T follicular helper cell (primary cell): Measurements from ENCODE around the gene HERPUD1.
A peak's percentile ranks its signal among the peaks of the same experiment; 100 is the strongest.
"Not testable (repeated sequence)": the region's sequence is repeated elsewhere in the genome, so short reads cannot be mapped to it uniquely, and the experiment has no call there.

Experiments used
- DNase-seq: peaks from one replicate; pipeline ENCODE4 v3.0.0-alpha.2; 2020; ENCODE audit warnings: low read depth

The HERPUD1 gene

GRCh38 chr16:56934599-56935145 is 2.7 kb downstream of the HERPUD1 start:
- DNase-seq = not testable (repeated sequence)

GRCh38 chr16:56935201-56935600 is 3.3 kb downstream of the HERPUD1 start:
- no peak for DNase-seq

- DNase-seq = no peak
Observed at GRCh38 chr16:56936491-56936890, 4.5 kb downstream of the HERPUD1 start.

GRCh38 chr16:56936950-56937349 is 5.0 kb downstream of the HERPUD1 start:
- DNase-seq = no peak

- no peak for DNase-seq
Observed at GRCh38 chr16:56938664-56939513, 6.9 kb downstream of the HERPUD1 start.

- no peak for DNase-seq
Observed at GRCh38 chr16:56939801-56940200, 7.9 kb downstream of the HERPUD1 start.

- no peak for DNase-seq
Observed at GRCh38 chr16:56941092-56941491, 9.2 kb downstream of the HERPUD1 start.

GRCh38 chr16:56941856-56942331 is 10.0 kb downstream of the HERPUD1 start:
- DNase-seq = no peak

GRCh38 chr16:56943761-56944375 is 11.9 kb downstream of the HERPUD1 start:
- DNase-seq = no peak

GRCh38 chr16:56944954-56945839 is 13.3 kb downstream of the HERPUD1 start:
- DNase-seq = no peak

- no peak for DNase-seq
Observed at GRCh38 chr16:56945847-56946527, 14.0 kb downstream of the HERPUD1 start.

- DNase-seq = no peak
Observed at GRCh38 chr16:56946767-56947603, 15.0 kb downstream of the HERPUD1 start.

- no peak for DNase-seq
Observed at GRCh38 chr16:56947604-56947995, 15.7 kb downstream of the HERPUD1 start.

- DNase-seq = no peak
Observed at GRCh38 chr16:56948234-56948633, 16.3 kb downstream of the HERPUD1 start.

GRCh38 chr16:56950051-56950450 is 18.1 kb downstream of the HERPUD1 start:
- DNase-seq = no peak

- DNase-seq = no peak
Observed at GRCh38 chr16:56950455-56950854, 18.5 kb downstream of the HERPUD1 start.

- peak; percentile 18 for DNase-seq
Observed at GRCh38 chr16:56950881-56951771, 19.2 kb downstream of the HERPUD1 start.

GRCh38 chr16:56953006-56953405 is 21.1 kb downstream of the HERPUD1 start:
- DNase-seq = no peak

GRCh38 chr16:56956076-56956475 is 24.1 kb downstream of the HERPUD1 start:
- no peak for DNase-seq
